IPS-NIHi7 (cell line): ENCODE results near the gene NOXRED1.
"Not testable (repeated sequence)": the region's sequence is repeated elsewhere in the genome, so short reads cannot be mapped to it uniquely, and the experiment has no call there.

Source experiments
- DNase-seq: peaks from one replicate; pipeline ENCODE4 v3.0.0; 2012; ENCODE audit warnings: mixed read lengths; ENCODE audit errors: extremely low spot score

Gene NOXRED1

GRCh38 chr14:77423423-77423822 is at the start of gene NOXRED1:
Gene NOXRED1, minus strand, starts transcription at chr14:77423523. Its CDS starts 634 bp downstream, at chr14:77422889.
- DNase-seq: no peak

DNA sequence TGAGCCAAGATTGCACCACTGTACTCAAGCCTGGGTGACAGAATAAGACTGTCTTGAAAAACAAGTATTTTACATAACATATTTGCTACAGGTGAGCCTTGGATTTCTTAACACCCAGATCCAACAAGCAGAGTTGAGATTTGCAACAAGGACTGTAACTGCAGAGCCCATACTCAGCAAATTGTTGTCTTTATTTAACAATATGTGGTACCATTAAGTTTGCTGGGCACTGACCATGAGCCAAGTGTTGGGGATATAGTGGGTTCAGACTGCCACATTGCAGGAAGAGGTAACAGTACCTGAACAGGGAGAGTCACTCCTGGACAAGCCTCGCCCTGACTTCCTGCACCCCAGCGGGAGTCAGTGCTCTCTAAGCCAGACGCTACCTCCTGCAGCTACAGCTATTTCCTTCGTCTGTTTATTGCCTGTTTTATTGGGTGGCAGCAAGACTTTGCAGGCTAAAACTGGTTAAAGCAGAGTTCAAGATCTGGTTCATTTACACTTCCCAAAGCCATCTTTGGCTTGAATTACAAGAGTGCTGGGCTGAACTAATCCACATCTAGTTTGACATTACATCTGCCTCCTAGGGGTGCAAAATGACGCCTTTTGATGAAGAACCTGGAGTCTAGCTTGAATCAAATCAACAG is 47.0 kb upstream of the NOXRED1 start:
- no peak for DNase-seq

DNA sequence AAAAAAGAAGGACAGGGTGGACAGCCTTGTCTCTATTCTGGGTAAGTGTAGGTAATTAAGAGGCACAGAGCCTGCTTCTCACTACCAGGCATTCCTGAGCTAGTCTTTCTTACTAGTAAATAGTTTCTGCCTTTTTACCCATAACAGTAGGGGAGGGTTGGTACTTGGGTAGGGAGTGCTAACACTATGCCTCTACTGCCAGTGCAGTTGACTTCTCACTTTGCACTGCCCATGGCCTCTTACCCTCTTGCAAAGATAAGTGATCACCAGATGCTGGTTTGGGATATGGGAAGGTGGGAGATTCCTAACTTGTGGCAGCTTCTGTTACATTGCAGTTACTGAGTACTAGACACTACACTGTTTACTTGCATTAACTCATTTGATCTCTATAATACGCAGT is 46.2 kb upstream of the NOXRED1 start:
- no peak for DNase-seq

- no peak for DNase-seq
Observed at GRCh38 chr14:77469067-77469505, 45.8 kb upstream of the NOXRED1 start.

DNA sequence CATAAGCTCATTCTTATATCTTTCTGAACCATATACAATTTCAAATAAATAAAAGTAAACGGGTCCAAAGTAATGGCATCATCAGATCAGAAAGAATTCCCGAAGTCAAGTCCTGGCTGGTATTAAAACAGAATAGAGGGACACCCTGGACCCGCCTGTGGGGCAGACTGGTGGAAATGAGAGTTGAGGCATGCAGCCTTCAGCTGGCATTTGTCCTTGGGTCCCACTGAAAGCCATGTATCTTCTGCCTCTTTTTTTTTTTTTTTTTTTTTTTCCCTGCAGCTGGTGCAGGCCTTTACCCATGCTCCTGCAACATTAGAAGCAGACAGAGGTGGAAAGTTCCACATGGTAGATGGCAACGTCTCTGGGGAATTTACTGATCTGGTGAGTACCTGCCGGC is 44.5 kb upstream of the NOXRED1 start:
- DNase-seq: no peak

- DNase-seq: peak; percentile 65
Observed at GRCh38 chr14:77459072-77459723, 35.9 kb upstream of the NOXRED1 start.

GRCh38 chr14:77458249-77458950 is 35.1 kb upstream of the NOXRED1 start:
- no peak for DNase-seq

DNA sequence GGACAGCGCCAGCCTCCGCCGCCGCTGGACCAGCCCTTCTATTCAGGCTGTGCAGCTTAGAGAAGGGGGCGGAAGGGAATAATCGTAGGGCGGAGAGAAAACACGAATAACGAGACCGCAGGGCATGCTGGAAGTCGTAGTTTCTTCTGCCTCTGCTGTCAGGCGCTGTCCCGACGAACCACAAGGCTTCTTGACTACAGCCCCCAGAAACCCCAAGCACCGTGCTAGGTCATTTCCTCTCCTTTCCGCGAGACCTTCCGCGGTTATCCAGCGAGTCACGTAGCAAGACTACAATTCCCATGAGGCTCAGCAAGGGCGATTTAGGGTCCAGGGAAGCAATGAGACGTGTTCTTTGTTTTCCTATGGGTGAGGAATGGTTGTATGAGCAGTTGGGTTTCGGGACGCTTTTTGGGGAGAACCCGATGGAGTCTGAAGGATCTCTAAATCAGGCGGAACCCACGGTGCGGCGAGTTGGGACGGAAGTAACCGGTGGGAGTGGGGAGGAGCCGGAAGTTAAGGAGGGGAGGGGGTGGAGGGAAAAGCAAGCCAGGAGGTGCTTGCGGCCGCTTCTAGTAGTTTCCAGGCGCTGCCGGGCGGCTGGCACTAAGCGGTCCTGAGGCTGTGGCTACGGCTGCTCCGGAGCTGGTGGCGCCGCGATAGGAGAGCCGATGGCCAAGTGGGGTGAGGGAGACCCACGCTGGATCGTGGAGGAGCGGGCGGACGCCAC is 34.4 kb upstream of the NOXRED1 start, which contains the start of the genes AHSA1 and VIPAS39:
Gene AHSA1 (plus strand): TSS at position 572 of the 727 bp plus-strand sequence. CDS start 97 bp downstream, at position 669.
Gene VIPAS39 (minus strand): TSS at position 80 of the 727 bp plus-strand sequence. CDS start 3,499 bp downstream, outside the sequence.
- DNase-seq: peak; percentile 95

DNA sequence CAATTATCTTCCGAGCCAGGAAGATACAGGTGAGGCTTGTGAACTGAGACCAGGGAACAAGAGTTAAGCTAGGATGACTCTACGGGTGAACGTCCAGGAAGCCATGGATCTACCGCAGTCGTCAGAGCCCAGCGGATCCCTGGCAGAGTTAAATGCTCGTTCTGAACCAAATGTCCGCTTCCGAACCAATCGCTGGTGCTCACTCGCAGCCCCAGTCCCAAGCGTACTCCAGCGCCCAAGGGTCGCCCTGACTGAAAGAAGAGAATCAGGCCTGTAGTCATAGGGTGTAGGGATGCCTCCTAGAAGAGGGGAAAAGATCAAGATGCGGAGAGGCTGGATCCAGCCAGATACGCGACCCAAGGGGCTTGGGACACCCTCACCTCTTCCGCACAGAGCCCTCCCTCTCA is 33.8 kb upstream of the NOXRED1 start:
- DNase-seq: peak; percentile 41

GRCh38 chr14:77455966-77456640 is 32.8 kb upstream of the NOXRED1 start:
- DNase-seq: no peak

DNA sequence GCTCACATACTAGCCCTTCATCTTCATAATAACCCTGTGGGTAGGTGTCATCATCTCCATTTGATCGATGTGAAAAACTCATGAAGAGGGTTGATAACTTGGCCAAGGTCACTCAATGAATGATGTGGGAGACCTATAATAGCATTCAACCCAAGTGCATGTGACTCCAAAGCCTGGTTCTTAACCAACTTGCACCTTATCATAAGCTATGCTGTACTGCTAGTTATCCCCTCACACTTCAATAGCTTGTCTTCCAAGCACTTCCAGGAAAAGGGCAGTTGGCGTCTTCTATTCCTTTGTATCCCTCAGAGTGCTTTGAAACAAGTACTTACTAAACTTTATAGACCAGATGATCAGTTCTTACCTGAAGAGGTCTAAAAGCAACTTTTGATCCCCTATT is 18.9 kb upstream of the NOXRED1 start:
- DNase-seq: no peak

GRCh38 chr14:77439861-77440260 is 16.5 kb upstream of the NOXRED1 start:
- no peak for DNase-seq

DNA sequence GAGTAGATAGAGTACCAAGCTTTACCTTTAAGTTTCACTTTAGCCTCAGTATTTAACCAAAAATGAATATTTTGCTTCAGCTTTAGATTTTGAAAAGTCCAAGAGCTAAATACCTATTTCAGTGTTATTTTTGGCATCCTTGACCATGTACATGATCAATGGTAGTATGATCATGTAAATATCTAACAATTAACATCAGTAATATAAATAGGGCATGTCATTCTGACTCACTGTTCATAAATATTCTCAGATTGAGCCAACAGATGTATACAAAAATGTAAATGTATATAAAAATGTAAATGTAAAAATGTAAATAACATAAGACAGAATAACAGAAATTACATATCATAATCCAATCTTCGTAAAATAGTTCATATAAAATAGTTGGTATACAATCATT is 15.3 kb upstream of the NOXRED1 start:
- DNase-seq: no peak

DNA sequence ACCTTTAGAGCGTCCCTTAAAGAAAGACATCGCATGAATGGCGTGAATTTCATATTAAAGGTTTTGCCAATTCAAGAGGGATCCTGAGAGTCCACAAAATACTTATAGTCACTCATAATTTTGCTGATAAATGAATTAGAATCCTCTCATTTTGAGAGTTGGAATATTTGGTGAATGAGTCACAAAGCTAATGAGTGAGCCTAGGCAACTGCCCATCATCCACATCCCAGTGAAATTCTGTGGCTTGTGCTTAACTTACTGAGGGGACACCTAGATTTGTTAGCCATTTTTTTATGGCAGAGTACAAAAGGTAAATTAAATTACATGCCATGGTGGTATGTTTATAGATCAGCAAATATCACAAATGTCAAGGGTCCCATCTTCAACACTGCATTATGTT is 12.7 kb upstream of the NOXRED1 start:
- no peak for DNase-seq

DNA sequence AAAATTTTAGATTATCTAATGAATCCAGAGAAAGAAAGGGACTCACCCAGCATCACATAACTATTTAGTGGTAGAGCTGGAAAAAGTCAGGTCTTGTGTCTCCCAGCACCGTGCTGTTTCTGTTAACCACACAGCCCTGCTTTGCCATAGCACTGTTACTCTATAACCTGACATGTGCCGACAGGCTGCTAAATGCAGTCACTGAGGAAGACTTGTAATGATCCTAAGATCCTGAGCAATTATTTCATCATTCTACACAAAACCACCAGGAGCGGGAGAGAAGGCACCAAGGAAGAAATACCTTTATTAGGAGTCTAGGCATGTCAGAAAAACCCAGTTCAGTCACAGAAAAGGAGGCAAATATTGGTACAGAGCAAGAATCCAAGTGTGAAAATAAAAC is 3.1 kb upstream of the NOXRED1 start:
- DNase-seq: no peak

- DNase-seq: peak; percentile 25
Observed at GRCh38 chr14:77424862-77425261, 1.5 kb upstream of the NOXRED1 start.

DNA sequence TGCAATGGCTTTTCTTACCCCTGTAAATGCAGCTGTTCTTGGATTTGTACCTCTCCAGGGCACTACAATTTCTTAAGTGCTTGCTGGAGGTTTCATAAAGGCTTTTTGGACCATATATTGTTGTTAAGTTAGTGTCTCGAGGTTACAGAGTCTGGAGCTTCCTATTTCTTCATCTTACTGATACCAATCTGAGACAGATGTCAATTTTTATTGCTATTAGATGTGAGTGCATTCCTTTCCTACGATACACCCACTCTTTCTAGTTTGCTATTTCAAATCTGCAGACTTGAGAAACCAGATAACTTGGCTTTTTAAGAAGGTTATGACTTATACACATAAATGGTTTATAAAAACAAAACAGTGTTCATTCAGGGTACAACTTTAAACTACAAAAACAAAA is 2.1 kb downstream of the NOXRED1 start:
- DNase-seq: no peak

DNA sequence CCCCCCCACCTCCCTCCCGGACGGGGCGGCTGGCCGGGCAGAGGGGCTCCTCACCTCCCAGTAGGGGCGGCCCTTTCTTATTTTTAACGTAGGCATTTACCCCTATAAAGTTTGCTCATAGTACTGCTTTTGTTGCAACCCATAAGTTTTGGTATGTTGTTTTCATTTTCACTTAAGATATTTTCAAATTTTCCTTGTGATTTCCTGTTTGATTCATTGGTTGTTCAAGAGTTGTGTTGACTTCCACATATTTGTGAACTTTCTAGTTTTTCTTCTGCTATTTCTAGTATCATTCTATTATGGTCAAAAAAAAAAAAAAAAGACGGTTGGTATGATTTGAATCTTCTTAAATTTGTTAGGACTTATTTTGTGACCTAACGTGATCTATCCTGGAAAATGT is 6.5 kb downstream of the NOXRED1 start:
- no peak for DNase-seq

GRCh38 chr14:77416098-77416497 is 7.2 kb downstream of the NOXRED1 start:
- not testable (repeated sequence) for DNase-seq

- DNase-seq: not testable (repeated sequence)
Observed at GRCh38 chr14:77415403-77416030, 7.8 kb downstream of the NOXRED1 start.

GRCh38 chr14:77409131-77409533 is 14.2 kb downstream of the NOXRED1 start:
- DNase-seq: no peak
